ENCODE data around the gene SLC38A11. TPM values are rescaled to one million over a fixed set of nuclear protein-coding genes. Genes with fewer than 3 reads are reported as not detected.
"Not testable (repeated sequence)": the region's sequence is repeated elsewhere in the genome, so short reads cannot be mapped to it uniquely, and the experiment has no call there.

The SLC38A11 gene
- total RNA-seq, 1 experiment from 2014 or later, result not detected

- H2AFZ ChIP-seq, result no peak overlapping the region
- BruUV-seq (replicated peaks), result no TSS peak
- no peaks in the 10 kb centered on the region for H3K9me3 ChIP-seq (ENCODE audit: insufficient read depth, low read depth)
- H3K79me2 ChIP-seq (ENCODE audit: low read depth), result no peaks in the 10 kb centered on the region
- H3K4me2 ChIP-seq, result no peak overlapping the region
- POLR2A ChIA-PET (ENCODE audit: unreplicated experiment), result no interaction called here
- no peaks in the 10 kb centered on the region for H3K36me3 ChIP-seq (ENCODE audit: low read depth)
- H3K27ac ChIP-seq, result no peak overlapping the region
- CTCF ChIA-PET, result no interaction called here
- intact Hi-C loops (cut with micrococcal nuclease; ENCODE audit: unreplicated experiment), result no loop called here
- no peaks in the 10 kb centered on the region for H3K27me3 ChIP-seq (ENCODE audit: insufficient read depth, low read depth)
- H3F3A ChIP-seq (ENCODE audit: insufficient read depth, low read depth), result no peaks in the 10 kb centered on the region
- TF ChIP-seq EZH2 (IDR thresholded peaks at IDR 0.05; ENCODE audit: low read depth) (no peak), CTCF (conservative IDR thresholded peaks at IDR 0.05) (no peak)
- H3K4me3 ChIP-seq, result no peak overlapping the region
- no peaks in the 10 kb centered on the region for H3K9me2 ChIP-seq (ENCODE audit: insufficient read depth)
- no peaks in the 10 kb centered on the region for H3K4me1 ChIP-seq (replicated peaks; ENCODE audit: insufficient read depth)
- no peaks in the 10 kb centered on the region for H4K20me1 ChIP-seq (ENCODE audit: insufficient read depth)
- no peak for DNase-seq
Measured at GRCh38 chr2:164867779-164868397, 87.4 kb downstream of the SLC38A11 start.

GRCh38 chr2:164866381-164866780 is 88.9 kb downstream of the SLC38A11 start:
- CTCF ChIA-PET; H2AFZ ChIP-seq; H3K36me3 ChIP-seq (ENCODE audit: low read depth); H3F3A ChIP-seq (ENCODE audit: insufficient read depth, low read depth); H3K4me1 ChIP-seq (replicated peaks; ENCODE audit: insufficient read depth); H4K20me1 ChIP-seq (ENCODE audit: insufficient read depth); intact Hi-C loops (cut with micrococcal nuclease; ENCODE audit: unreplicated experiment); H3K4me2 ChIP-seq; H3K79me2 ChIP-seq (ENCODE audit: low read depth); H3K27ac ChIP-seq; H3K4me3 ChIP-seq; DNase-seq; H3K27me3 ChIP-seq (ENCODE audit: insufficient read depth, low read depth); BruUV-seq (replicated peaks); H3K9me2 ChIP-seq (ENCODE audit: insufficient read depth); POLR2A ChIA-PET (ENCODE audit: unreplicated experiment); H3K9me3 ChIP-seq (ENCODE audit: insufficient read depth, low read depth): not testable (repeated sequence)

GRCh38 chr2:164860694-164861042 is 94.7 kb downstream of the SLC38A11 start:
- CTCF ChIA-PET, result no interaction called here
- BruUV-seq (replicated peaks), result no TSS peak

GRCh38 chr2:164859906-164860693 is 95.2 kb downstream of the SLC38A11 start:
- BruUV-seq (replicated peaks); intact Hi-C loops (cut with micrococcal nuclease; ENCODE audit: unreplicated experiment); H2AFZ ChIP-seq; H3K4me2 ChIP-seq; H3F3A ChIP-seq (ENCODE audit: insufficient read depth, low read depth); H3K79me2 ChIP-seq (ENCODE audit: low read depth); H3K4me3 ChIP-seq; POLR2A ChIA-PET (ENCODE audit: unreplicated experiment); H3K9me2 ChIP-seq (ENCODE audit: insufficient read depth); H4K20me1 ChIP-seq (ENCODE audit: insufficient read depth); H3K27me3 ChIP-seq (ENCODE audit: insufficient read depth, low read depth); H3K36me3 ChIP-seq (ENCODE audit: low read depth); H3K9me3 ChIP-seq (ENCODE audit: insufficient read depth, low read depth); H3K4me1 ChIP-seq (replicated peaks; ENCODE audit: insufficient read depth); H3K27ac ChIP-seq; DNase-seq: not testable (repeated sequence)
- CTCF ChIA-PET, result interaction anchor here (0.6 kb wide), 1 partner anchor 1690 kb away, joined by 3 read pairs; no protein-coding TSS in a partner anchor

More at GRCh38 chr2:164860694-164861042, 94.7 kb downstream of the SLC38A11 start:
- POLR2A ChIA-PET (ENCODE audit: unreplicated experiment), result no interaction called here
- Histone ChIP-seq H3K4me1 (replicated peaks; ENCODE audit: insufficient read depth) (no peaks in the 10 kb centered on the region), H3K9me3 (ENCODE audit: insufficient read depth, low read depth) (no peaks in the 10 kb centered on the region), H3K4me2 (no peak overlapping the region), H3K27ac (no peak overlapping the region), H4K20me1 (ENCODE audit: insufficient read depth) (no peaks in the 10 kb centered on the region), H3F3A (ENCODE audit: insufficient read depth, low read depth) (no peaks in the 10 kb centered on the region), H3K36me3 (ENCODE audit: low read depth) (no peaks in the 10 kb centered on the region), H3K9me2 (ENCODE audit: insufficient read depth) (no peaks in the 10 kb centered on the region), H3K79me2 (ENCODE audit: low read depth) (no peaks in the 10 kb centered on the region), H3K27me3 (ENCODE audit: insufficient read depth, low read depth) (no peaks in the 10 kb centered on the region), H3K4me3 (no peak overlapping the region), H2AFZ (no peak overlapping the region)
- no peak for TF ChIP-seq CTCF (conservative IDR thresholded peaks at IDR 0.05)
- TF ChIP-seq EZH2 (IDR thresholded peaks at IDR 0.05; ENCODE audit: low read depth), result no peak
- intact Hi-C loops (cut with micrococcal nuclease; ENCODE audit: unreplicated experiment), result no loop called here
- DNase-seq, result no peak

Measured in PC-9 (cell line).